HEK293T (cell line): ENCODE results near the gene SLC22A12.

Source experiments
- BHLHE40 ChIP-seq: fragments of 450-650 bp; IDR thresholded peaks from 2 replicates; pipeline ENCODE4 v1.6.1; 2016; ENCODE audit warnings: mild to moderate bottlenecking, moderate library complexity, borderline replicate concordance
- ELF4 ChIP-seq: fragments of 450-650 bp; IDR thresholded peaks from 2 replicates; pipeline ENCODE4 v1.6.1; 2017; ENCODE audit warnings: antibody characterized with exemption
- FOXA1 ChIP-seq: fragments of 450-650 bp; IDR thresholded peaks from 2 replicates; pipeline ENCODE4 v1.6.1; 2016; ENCODE audit warnings: mild to moderate bottlenecking
- FOXM1 ChIP-seq: fragments of 450-650 bp; IDR thresholded peaks from 2 replicates; pipeline ENCODE4 v1.6.1; 2017; ENCODE audit warnings: mild to moderate bottlenecking, borderline replicate concordance
- L3MBTL2 ChIP-seq: fragments of 450-650 bp; conservative IDR thresholded peaks from 2 replicates; pipeline ENCODE4 v1.6.1; 2016; ENCODE audit warnings: mild to moderate bottlenecking
- SUZ12 ChIP-seq: fragments of 450-650 bp; IDR thresholded peaks from 2 replicates; pipeline ENCODE4 v1.6.1; 2016; ENCODE audit warnings: mild to moderate bottlenecking
- TARDBP ChIP-seq: fragments of 450-650 bp; IDR thresholded peaks from 2 replicates; pipeline ENCODE4 v1.6.1; 2016
- ZNF384 ChIP-seq: fragments of 450-650 bp; IDR thresholded peaks from 2 replicates; pipeline ENCODE4 v1.6.1; 2016

GRCh38 chr11:64542172-64543125 is 48.6 kb upstream of the SLC22A12 start:
- TF ChIP-seq ELF4, result no peak
- no peak for TF ChIP-seq L3MBTL2
- TF ChIP-seq FOXM1, result no peak
- TF ChIP-seq TARDBP, result no peak
- TF ChIP-seq FOXA1, result no peak
- TF ChIP-seq SUZ12, result no peak
- no peak for TF ChIP-seq BHLHE40
- no peak for TF ChIP-seq ZNF384
